ENCODE data around the gene NFIA. TPM values are rescaled to one million over a fixed set of nuclear protein-coding genes. Genes with fewer than 3 reads are reported as not detected.
A peak's percentile ranks its signal among the peaks of the same experiment; 100 is the strongest.

The NFIA gene
- total RNA-seq, 8 experiments from 2014 or later = 1.0 to 57.6 (median 9.2) TPM

DNA sequence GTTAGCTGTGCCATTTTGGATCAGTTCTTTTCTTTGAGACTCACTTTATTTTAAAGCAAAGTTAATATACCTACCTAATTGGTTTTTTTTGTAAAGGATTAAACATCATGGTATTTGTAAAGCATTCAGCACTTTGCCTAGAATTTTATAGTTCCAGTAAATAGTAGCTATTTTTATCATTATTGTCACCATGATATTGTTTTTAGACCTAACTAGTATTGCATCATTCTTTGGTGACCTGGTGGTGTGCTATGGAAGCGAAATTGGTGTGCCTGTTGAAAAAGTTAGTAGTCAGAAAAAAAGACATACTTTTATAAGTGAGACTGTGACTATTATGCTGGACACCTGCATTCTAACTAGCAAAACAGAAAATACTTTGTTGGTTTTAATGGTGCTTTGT lies 81.0 kb downstream of the NFIA start:
- peaks cover 0 to 12% of the 10 kb centered on the region in 2 donors for H3K4me1 ChIP-seq (replicated peaks in 1 of 2)
- no peak overlapping the region for H3K27ac ChIP-seq
- WGBS, 10 experiments = 50 to 100% (median 100%) methylated on average over 1 of the region's 1 CpG; no CpG with 5 or more reads in 1 of the 10 experiments
- in situ Hi-C loops (cut with MboI; ENCODE audit: low pct_unique_long_range_greater_than_20kb in 2 of 9, low sequenced_read_pairs in 9 of 9, unreplicated experiment in 9 of 9) = no loop called here
- no peak overlapping the region for H3K4me3 ChIP-seq
- no peak for ATAC-seq (replicated peaks in 6 of 8)

DNA sequence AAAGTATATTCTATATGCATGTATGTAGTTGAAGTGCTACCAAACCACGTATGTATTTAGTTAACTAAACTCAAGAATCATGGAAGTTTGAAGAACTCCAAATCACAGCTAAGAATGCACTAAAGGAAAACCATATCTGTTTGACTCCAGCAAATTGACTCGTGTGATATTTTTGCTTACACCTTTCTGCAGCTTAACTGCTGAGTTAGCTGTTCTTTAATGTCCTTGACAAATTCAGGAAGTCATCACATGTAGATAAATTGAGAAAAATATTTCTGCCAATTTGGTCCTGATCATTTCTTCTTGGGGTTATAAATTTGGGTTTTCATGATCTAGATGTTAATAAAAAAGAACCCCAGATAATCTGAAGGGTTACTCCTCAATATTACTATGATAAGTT lies 83.0 kb downstream of the NFIA start:
- no peak overlapping the region for H3K27ac ChIP-seq
- H3K4me1 ChIP-seq (replicated peaks in 1 of 2) = peaks cover 6 to 18% of the 10 kb centered on the region in 2 donors
- no peak for ATAC-seq (replicated peaks in 6 of 8)
- in situ Hi-C loops (cut with MboI; ENCODE audit: low pct_unique_long_range_greater_than_20kb in 2 of 9, low sequenced_read_pairs in 9 of 9, unreplicated experiment in 9 of 9) = no loop called here
- 70 to 100% (median 93%) methylated on average over 1 to 2 of the region's 2 CpGs for WGBS, 10 experiments
- no peak overlapping the region for H3K4me3 ChIP-seq

DNA sequence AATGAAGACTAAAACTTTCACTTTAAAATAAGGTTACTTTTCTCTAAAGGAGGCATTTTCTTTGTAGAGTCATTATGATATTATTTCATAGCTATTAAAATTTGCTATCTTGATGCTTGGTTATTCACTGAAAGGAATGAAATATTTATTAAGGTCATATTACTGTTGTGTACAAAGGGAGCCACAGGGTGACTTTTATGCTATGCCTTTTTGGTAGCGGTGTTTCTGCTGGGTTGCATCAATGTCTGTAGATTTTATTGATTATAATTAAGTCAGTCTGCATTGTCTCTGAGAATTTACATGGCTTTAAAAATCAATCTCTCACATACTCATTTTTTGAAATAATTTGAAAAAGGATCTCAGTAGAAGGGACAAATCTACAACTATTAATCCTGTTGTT lies 84.9 kb downstream of the NFIA start:
- WGBS, 10 experiments = 43 to 100% (median 100%) methylated on average over 1 of the region's 1 CpG; no CpG with 5 or more reads in 1 of the 10 experiments
- Histone ChIP-seq H3K4me1 (replicated peaks in 1 of 2) (peaks cover 19 to 37% of the 10 kb centered on the region in 2 donors), H3K27ac (no peak overlapping the region), H3K4me3 (no peak overlapping the region)
- in situ Hi-C loops (cut with MboI; ENCODE audit: low pct_unique_long_range_greater_than_20kb in 2 of 9, low sequenced_read_pairs in 9 of 9, unreplicated experiment in 9 of 9) = no loop called here
- peak in 1 of 8 experiments; percentile 59 for ATAC-seq (replicated peaks in 6 of 8)

DNA sequence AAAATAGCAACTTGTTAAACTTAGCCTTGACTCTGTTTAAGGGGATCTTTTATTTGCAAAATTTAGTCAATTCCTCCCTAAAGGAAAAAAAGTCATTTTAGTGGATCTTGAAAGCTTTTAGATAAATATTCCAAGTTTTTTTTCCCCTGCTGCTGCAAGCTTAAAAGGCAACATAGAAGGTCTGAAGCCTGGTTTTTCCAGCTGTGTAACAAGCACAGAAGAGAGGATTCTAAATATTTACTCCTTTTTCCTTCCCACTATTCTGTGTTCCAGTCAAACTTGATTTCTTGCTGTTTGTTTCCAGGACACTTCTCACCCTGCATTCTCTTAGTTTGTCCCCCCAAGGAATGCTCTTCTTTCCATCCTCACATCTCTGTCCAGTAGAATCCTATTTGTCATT lies 86.7 kb downstream of the NFIA start:
- H3K4me1 ChIP-seq (replicated peaks in 1 of 2) = peaks cover 28 to 50% of the 10 kb centered on the region in 2 donors
- peak in 1 of 8 experiments; percentile 16 for ATAC-seq (replicated peaks in 6 of 8)
- in situ Hi-C loops (cut with MboI; ENCODE audit: low pct_unique_long_range_greater_than_20kb in 2 of 9, low sequenced_read_pairs in 9 of 9, unreplicated experiment in 9 of 9) = no loop called here
- no peak overlapping the region for H3K4me3 ChIP-seq
- no peak overlapping the region for H3K27ac ChIP-seq

DNA sequence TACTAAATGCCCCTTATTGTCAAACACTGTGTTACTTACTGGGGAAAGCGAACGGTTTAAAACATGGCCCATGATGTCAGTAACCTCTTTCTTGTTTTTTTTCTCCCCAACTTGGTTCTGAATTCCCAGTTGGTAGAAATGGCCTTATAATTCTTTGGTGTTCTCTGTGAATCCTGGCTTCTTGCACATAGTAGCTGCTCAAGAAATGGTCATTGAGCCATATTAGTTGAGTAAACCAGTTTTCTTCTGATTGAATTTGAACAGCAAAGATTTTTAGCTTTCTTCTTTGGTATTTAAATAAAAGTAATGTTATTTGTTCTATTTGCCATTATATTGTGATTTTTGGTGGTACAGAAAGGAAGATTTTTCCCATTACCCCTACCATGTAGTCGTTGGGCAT lies 87.3 kb downstream of the NFIA start:
- no peak for ATAC-seq (replicated peaks in 6 of 8)
- Histone ChIP-seq H3K4me3 (no peak overlapping the region), H3K4me1 (replicated peaks in 1 of 2) (peaks cover 28 to 50% of the 10 kb centered on the region in 2 donors), H3K27ac (no peak overlapping the region)
- in situ Hi-C loops (cut with MboI; ENCODE audit: low pct_unique_long_range_greater_than_20kb in 2 of 9, low sequenced_read_pairs in 9 of 9, unreplicated experiment in 9 of 9) = no loop called here
- WGBS, 10 experiments = 84 to 100% (median 96%) methylated on average over 1 to 3 of the region's 3 CpGs; no CpG with 5 or more reads in 1 of the 10 experiments

DNA sequence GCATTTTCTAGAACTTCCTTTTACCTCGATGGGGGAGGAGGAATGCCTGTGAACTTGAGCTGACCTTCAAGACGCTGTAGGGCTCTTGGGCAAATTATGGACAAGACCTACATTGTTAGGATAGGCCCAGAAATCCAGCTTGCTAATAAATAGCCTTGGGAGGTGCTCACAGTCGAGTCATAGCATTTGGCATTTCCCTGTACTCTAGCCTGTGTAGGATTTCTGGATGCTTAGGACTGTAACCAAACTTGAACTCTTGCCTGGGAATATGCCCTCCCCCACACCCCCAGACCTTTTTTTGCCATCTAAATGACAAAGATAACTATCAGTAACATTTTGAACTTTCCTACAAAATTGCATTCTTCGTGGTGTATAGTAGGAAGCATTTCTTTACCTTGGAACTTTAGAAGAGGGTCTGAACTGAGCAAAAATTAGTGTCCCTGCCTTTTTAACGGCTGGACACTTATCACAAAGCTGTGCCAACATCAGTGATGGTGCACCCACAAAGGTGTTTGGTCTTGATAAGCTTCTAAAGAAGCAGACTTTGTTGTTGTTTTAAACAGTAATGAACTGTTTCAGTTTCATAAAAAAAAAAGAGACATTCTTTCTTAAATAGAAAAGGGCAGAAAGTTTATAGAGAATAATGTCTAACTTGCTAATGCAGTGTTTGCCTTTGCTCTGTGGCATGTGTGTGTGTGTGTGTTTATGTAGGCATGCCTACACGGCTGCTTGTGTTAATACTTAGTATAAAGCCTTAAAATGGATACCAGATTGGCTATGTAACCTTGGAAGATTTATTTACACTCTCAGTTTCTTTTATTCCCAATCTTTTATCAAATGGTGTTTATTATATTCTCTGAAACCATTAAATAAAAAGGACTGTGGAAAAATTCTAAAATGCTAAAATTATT lies 88.2 kb downstream of the NFIA start:
- in situ Hi-C loops (cut with MboI; ENCODE audit: low pct_unique_long_range_greater_than_20kb in 2 of 9, low sequenced_read_pairs in 9 of 9, unreplicated experiment in 9 of 9) = no loop called here
- H3K4me1 ChIP-seq (replicated peaks in 1 of 2) = peaks cover 28 to 50% of the 10 kb centered on the region in 2 donors
- no peak overlapping the region for H3K27ac ChIP-seq
- peak in 4 of 8 experiments; percentile 62 to 90 (median 71) for ATAC-seq (replicated peaks in 6 of 8)
- WGBS, 10 experiments = 0 to 100% (median 57%) methylated on average over 1 to 6 of the region's 6 CpGs; no CpG with 5 or more reads in 1 of the 10 experiments
- no peak overlapping the region for H3K4me3 ChIP-seq

DNA sequence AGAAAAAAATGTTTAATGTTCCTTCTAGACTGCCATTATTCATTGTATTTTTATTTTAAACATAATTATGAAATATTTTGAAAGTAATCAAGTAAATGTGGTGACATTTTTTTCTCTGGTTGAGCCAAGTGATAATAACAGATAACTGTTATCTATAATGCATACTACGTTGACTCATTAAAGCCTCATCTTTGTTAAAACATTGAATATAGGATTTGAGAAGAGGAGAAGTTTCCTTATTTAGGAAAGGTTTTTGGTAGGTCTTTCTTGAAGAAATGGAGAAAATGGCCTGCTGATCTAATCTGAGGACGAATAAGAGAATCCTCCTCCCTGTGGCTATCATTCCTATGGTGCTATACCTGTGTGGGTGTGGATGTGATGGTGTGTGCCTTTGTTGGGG lies 89.0 kb downstream of the NFIA start:
- 80 to 100% (median 92%) methylated on average over 1 to 2 of the region's 2 CpGs for WGBS, 10 experiments
- ATAC-seq (replicated peaks in 6 of 8) = peak in 1 of 8 experiments; percentile 7
- H3K4me1 ChIP-seq (replicated peaks in 1 of 2) = peaks cover 28 to 50% of the 10 kb centered on the region in 2 donors
- in situ Hi-C loops (cut with MboI; ENCODE audit: low pct_unique_long_range_greater_than_20kb in 2 of 9, low sequenced_read_pairs in 9 of 9, unreplicated experiment in 9 of 9) = no loop called here
- H3K27ac ChIP-seq = no peak overlapping the region
- no peak overlapping the region for H3K4me3 ChIP-seq

DNA sequence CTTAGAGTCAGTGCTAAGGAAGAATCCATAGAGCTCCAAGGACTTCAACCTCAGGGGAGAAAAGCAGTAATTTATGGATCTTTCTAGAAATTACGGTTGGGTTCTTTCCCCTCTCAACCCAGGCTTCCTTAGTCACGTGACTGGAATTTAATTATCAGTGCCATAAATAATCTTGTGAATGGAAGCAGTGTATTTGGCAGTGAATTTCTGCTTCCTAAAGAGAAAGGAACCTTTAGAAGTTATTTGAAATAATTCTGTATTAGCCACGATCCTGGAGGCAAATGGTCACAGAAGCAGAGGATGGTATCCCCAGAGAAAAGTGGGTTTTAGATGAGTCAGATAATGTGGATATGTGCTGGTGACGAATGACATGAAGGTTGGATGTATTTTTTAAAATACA lies 89.6 kb downstream of the NFIA start:
- Histone ChIP-seq H3K4me3 (no peak overlapping the region), H3K4me1 (replicated peaks in 1 of 2) (peaks cover 28 to 50% of the 10 kb centered on the region in 2 donors), H3K27ac (no peak overlapping the region)
- ATAC-seq (replicated peaks in 6 of 8) = peak in 5 of 8 experiments; percentile 37 to 85 (median 77)
- 29 to 80% (median 63%) methylated on average over 1 to 4 of the region's 4 CpGs; no CpG with 5 or more reads in 1 of the 10 experiments for WGBS, 10 experiments
- in situ Hi-C loops (cut with MboI; ENCODE audit: low pct_unique_long_range_greater_than_20kb in 2 of 9, low sequenced_read_pairs in 9 of 9, unreplicated experiment in 9 of 9) = no loop called here

DNA sequence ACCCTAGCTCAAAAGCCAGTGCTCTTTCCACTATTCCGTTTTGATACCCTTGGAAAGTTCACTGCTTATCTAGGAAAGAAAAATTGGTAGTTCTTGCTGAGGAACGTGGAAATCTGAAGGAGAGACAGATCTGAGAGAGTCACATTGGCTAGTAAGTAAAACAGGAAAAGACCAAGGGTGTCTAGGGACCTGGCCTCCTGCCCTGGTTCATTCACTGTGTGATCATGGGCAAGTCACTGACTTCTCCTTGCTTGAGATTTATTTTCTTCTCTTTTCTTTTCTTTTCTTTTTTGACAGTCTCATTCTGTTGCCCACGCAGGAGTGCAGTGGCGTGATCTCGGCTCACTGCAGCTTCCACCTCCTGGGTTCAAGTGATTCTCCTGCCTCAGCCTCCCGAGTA lies 90.8 kb downstream of the NFIA start:
- Histone ChIP-seq H3K4me3 (no peak overlapping the region), H3K27ac (no peak overlapping the region), H3K4me1 (replicated peaks in 1 of 2) (peaks cover 31 to 41% of the 10 kb centered on the region in 2 donors)
- in situ Hi-C loops (cut with MboI; ENCODE audit: low pct_unique_long_range_greater_than_20kb in 2 of 9, low sequenced_read_pairs in 9 of 9, unreplicated experiment in 9 of 9) = no loop called here
- 38 to 100% (median 96%) methylated on average over 1 to 6 of the region's 6 CpGs for WGBS, 10 experiments
- no peak for ATAC-seq (replicated peaks in 6 of 8)

DNA sequence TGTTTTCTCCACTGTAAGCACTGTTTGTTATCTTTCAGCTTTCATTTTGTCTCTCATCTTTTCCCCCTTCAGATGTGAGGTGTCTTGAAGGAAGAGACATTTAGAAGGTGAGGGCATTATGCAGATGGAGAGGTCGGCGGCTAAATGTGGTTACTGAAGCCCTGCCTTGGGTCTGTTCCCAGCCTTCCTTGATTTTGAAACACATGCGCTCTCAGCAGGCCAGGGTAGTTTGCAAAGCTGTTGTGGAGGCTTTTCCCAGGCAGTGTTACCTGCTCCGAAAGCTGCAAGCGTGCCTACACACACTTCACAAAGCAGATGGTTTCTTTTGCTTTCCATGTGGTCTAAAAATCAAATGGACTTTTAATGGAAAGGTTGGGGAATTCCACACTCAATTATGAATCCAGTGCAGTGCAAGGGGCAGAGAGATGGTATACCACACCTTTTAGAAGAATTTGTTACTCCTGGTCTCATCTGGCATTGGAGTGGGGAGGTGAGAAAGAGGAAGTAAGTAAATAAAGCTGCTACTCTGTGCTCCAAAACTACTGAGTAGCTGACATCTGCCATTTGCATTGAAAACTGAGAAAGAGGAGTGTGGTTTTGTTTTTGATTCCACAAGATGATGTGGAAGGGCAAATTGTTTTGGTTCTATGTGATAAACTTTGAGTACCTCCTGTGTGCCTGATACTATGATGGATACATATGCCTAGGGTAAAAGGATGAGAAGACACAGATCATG lies 91.9 kb downstream of the NFIA start:
- 76 to 100% (median 89%) methylated on average over 1 to 5 of the region's 5 CpGs; no CpG with 5 or more reads in 2 of the 10 experiments for WGBS, 10 experiments
- peaks cover 30 to 40% of the 10 kb centered on the region in 2 donors for H3K4me1 ChIP-seq (replicated peaks in 1 of 2)
- H3K27ac ChIP-seq = no peak overlapping the region
- H3K4me3 ChIP-seq = no peak overlapping the region
- in situ Hi-C loops (cut with MboI; ENCODE audit: low pct_unique_long_range_greater_than_20kb in 2 of 9, low sequenced_read_pairs in 9 of 9, unreplicated experiment in 9 of 9) = no loop called here
- no peak for ATAC-seq (replicated peaks in 6 of 8)

DNA sequence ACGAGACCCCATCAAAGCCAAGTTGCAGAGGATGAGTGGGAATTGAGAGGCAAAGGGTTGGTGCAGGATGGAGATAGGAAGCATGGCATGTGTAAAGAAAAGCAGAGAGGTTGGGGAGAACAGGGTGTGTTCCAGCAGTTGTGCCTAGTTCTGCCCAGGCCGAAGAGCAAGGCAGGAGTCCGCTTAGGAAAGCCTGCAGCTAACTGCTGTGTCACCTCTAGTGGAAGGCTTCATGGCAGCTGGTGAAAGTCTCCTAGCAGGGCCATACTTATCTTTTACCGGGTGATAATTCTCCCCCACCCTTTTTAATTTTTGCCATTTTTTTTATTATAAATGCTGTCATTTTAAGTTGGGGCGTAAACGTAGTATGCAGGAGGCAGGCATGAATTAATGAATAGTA lies 93.6 kb downstream of the NFIA start:
- in situ Hi-C loops (cut with MboI; ENCODE audit: low pct_unique_long_range_greater_than_20kb in 2 of 9, low sequenced_read_pairs in 9 of 9, unreplicated experiment in 9 of 9) = no loop called here
- H3K4me1 ChIP-seq (replicated peaks in 1 of 2) = peaks cover 26 to 33% of the 10 kb centered on the region in 2 donors

DNA sequence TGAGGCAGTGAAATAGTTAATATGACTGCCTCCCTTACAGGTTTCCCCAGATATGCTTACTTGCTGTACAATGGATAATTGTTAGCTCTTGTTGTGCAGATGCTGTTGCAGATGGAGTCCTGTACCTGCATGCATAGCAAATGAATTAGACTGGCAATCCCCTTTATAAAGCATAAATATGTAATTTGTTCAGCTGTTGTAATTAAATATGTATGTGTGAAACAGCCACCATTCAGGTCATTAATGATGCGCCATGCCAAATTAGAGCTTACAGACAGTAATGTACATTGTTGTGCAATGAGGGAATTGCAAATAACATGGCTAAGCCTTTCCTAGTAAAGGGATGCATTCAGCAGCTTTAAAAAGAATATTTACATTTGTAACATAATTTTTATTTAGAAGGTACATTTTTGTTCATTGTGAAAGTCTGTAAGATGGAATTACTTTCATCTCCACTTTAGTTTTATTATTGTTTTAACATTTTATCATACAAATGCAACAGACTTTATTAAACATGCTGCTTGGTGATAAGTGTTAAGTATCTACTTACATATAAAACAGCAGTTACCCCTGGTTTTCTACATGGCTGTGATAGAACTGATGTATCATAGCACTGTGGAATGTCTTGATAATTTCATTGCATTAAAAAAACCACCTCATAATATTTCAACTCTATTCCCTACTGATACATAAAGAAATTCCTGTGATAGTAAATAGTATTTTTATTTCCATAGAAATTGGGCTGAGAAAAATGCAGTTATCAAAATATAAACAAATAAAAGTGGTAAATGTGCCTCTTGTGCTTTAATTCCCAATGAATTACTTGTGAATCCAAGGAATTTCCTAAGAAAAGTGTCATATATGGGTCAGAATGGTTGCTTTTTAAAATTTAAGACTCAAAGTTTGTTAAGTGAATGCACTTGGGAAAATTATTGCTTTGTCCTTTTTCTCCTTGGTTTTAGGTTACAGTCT lies 99.0 kb downstream of the NFIA start:
- peak in 3 of 8 experiments; percentile 21 to 66 (median 53) for ATAC-seq (replicated peaks in 6 of 8)
- no peak overlapping the region for H3K27ac ChIP-seq
- H3K4me3 ChIP-seq = no peak overlapping the region
- in situ Hi-C loops (cut with MboI; ENCODE audit: low pct_unique_long_range_greater_than_20kb in 2 of 9, low sequenced_read_pairs in 9 of 9, unreplicated experiment in 9 of 9) = no loop called here
- 17 to 100% (median 83%) methylated on average over 1 of the region's 1 CpG; no CpG with 5 or more reads in 2 of the 10 experiments for WGBS, 10 experiments
- peaks cover 19 to 42% of the 10 kb centered on the region in 2 donors for H3K4me1 ChIP-seq (replicated peaks in 1 of 2)

More for the DNA sequence above, 93.6 kb downstream of the NFIA start:
- Histone ChIP-seq H3K4me3 (no peak overlapping the region), H3K27ac (no peak overlapping the region)
- ATAC-seq (replicated peaks in 6 of 8) = no peak
- 63 to 94% (median 87%) methylated on average over 3 to 6 of the region's 6 CpGs for WGBS, 10 experiments

All from motor neuron (in vitro differentiated cells).